ENCODE data around the gene VWF. TPM values are rescaled to one million over a fixed set of nuclear protein-coding genes. Genes with fewer than 3 reads are reported as not detected.

The VWF gene
- total RNA-seq, result under 1 TPM; 0.11 to 0.13 TPM

- Mint-ChIP-seq H3K27ac (no peak within 1 kb of the TSS), H3K36me3 (ENCODE audit: low read depth) (no peaks in the 10 kb centered on the region), H3K27me3 (no peaks in the 10 kb centered on the region), H3K9me3 (no peaks in the 10 kb centered on the region), H3K4me3 (no peak within 1 kb of the TSS), H3K4me1 (ENCODE audit: low read depth) (no peaks in the 10 kb centered on the region)
- POLR2A ChIA-PET, result interaction anchor here (0.7 kb wide), 1 partner anchor 10 kb away, joined by 3 read pairs; no protein-coding TSS in a partner anchor
- CTCF ChIA-PET, result interaction anchor here (0.9 kb wide), 1 partner anchor 87 kb away, joined by 3 read pairs; no protein-coding TSS in a partner anchor
- ATAC-seq, result no peak
- no peak for TF ChIP-seq CTCF (IDR thresholded peaks at IDR 0.05)
- intact Hi-C loops (cut with micrococcal nuclease), result no loop called here
- no peak for DNase-seq
These were observed at the start of gene VWF for GRCh38 chr12:6124411-6125309. TSS of gene VWF (minus strand) at chr12:6124670. CDS start at chr12:6123196, 1,474 bp downstream.

GRCh38 chr12:6172862-6173261 is 48.4 kb upstream of the VWF start:
- POLR2A ChIA-PET, result interaction anchor here (0.8 kb wide), 1 partner anchor 9 kb away, joined by 3 read pairs; no protein-coding TSS in a partner anchor
- DNase-seq (no peak), ATAC-seq (no peak)
- Mint-ChIP-seq H3K36me3 (ENCODE audit: low read depth) (no peaks in the 10 kb centered on the region), H3K4me1 (ENCODE audit: low read depth) (peaks cover 15% of the 10 kb centered on the region), H3K27me3 (no peaks in the 10 kb centered on the region), H3K9me3 (no peaks in the 10 kb centered on the region), H3K27ac (no peak overlapping the region), H3K4me3 (no peak overlapping the region)
- intact Hi-C loops (cut with micrococcal nuclease), result no loop called here
- TF ChIP-seq CTCF (IDR thresholded peaks at IDR 0.05), result no peak
- CTCF ChIA-PET, result interaction anchor here (0.8 to 1.1 kb wide), 2 partner anchors 9 to 16 kb away, joined by 3 read pairs; no protein-coding TSS in a partner anchor

- ATAC-seq (no peak), DNase-seq (no peak)
- intact Hi-C loops (cut with micrococcal nuclease), result no loop called here
- POLR2A ChIA-PET, result interaction anchor here (0.8 kb wide), 1 partner anchor 9 kb away, joined by 3 read pairs; no protein-coding TSS in a partner anchor
- Mint-ChIP-seq H3K4me1 (ENCODE audit: low read depth) (peaks cover 23% of the 10 kb centered on the region), H3K4me3 (no peak overlapping the region), H3K27me3 (no peaks in the 10 kb centered on the region), H3K9me3 (no peaks in the 10 kb centered on the region), H3K36me3 (ENCODE audit: low read depth) (no peaks in the 10 kb centered on the region), H3K27ac (no peak overlapping the region)
- CTCF ChIA-PET, result interaction anchor here (0.9 kb wide), 1 partner anchor 23 kb away, joined by 3 read pairs; no protein-coding TSS in a partner anchor
- no peak for TF ChIP-seq CTCF (IDR thresholded peaks at IDR 0.05)
These were observed 47.6 kb upstream of the VWF start for GRCh38 chr12:6172086-6172485.

GRCh38 chr12:6171409-6172015 is 47.0 kb upstream of the VWF start:
- Mint-ChIP-seq H3K4me3 (no peak overlapping the region), H3K36me3 (ENCODE audit: low read depth) (no peaks in the 10 kb centered on the region), H3K9me3 (no peaks in the 10 kb centered on the region), H3K27ac (no peak overlapping the region), H3K4me1 (ENCODE audit: low read depth) (peaks cover 27% of the 10 kb centered on the region), H3K27me3 (no peaks in the 10 kb centered on the region)
- DNase-seq (no peak), ATAC-seq (no peak)
- intact Hi-C loops (cut with micrococcal nuclease), result no loop called here
- no peak for TF ChIP-seq CTCF (IDR thresholded peaks at IDR 0.05)
- ChIA-PET POLR2A (interaction anchor here (0.6 to 0.7 kb wide), 2 partner anchors 22 to 89 kb away, joined by 3 to 4 read pairs; no protein-coding TSS in a partner anchor), CTCF (interaction anchor here (0.9 kb wide), 1 partner anchor 24 kb away, joined by 3 read pairs; no protein-coding TSS in a partner anchor)
